IMR-90 (cell line): ENCODE data around the gene HAND2. TPM values are rescaled to one million over a fixed set of nuclear protein-coding genes. Genes with fewer than 3 reads are reported as not detected.

Experiments used
- ATAC-seq: fragments of 200-7000 bp; cut with Tn5 transposase; 2 replicates; pipeline ENCODE4 v1.9.1; 2020; ENCODE audit warnings: low read depth, mild to moderate bottlenecking, moderate library complexity
- BruUV-seq: library from RNA; stranded (reverse); fragments of 400-500 nt; replicated peaks from 2 replicates; lab custom pipeline; 2021; lab: Mats Ljungman, UMichigan
- CTCF ChIA-PET: fragments of 300-600 bp; formaldehyde crosslinking; extraction: SDS; loops from one replicate; lab custom pipeline; 2021; ENCODE audit warnings: antibody characterized with exemption; lab: Yijun Ruan, JAX
- POLR2A ChIA-PET: fragments of 300-600 bp; sonication (Branson Sonifier 250); formaldehyde crosslinking; loops from one replicate; lab custom pipeline; 2022; ENCODE audit warnings: antibody characterized with exemption; ENCODE audit not compliant: unreplicated experiment; lab: Charles Lee
- DNase-seq: peaks from one replicate; pipeline ENCODE4 v3.0.0; 2013
- H2AFZ ChIP-seq: replicated peaks from 2 replicates; pipeline ENCODE3; 2013; ENCODE audit warnings: low read length, mild to moderate bottlenecking; ENCODE audit not compliant: poor library complexity
- H2AK5ac ChIP-seq: 2 replicates; pipeline ENCODE4 v1.6.1; 2013; ENCODE audit warnings: low read depth, low read length, inconsistent platforms
- H2AK9ac ChIP-seq: replicated peaks from 2 replicates; pipeline ENCODE3; 2013; ENCODE audit warnings: mild to moderate bottlenecking, low read depth, low read length, moderate library complexity; ENCODE audit not compliant: poor library complexity
- H2BK120ac ChIP-seq: 2 replicates; pipeline ENCODE4 v1.6.1; 2013; ENCODE audit warnings: low read depth, low read length, inconsistent platforms
- H2BK15ac ChIP-seq: 3 replicates; pipeline ENCODE4 v1.6.1; 2013; ENCODE audit warnings: low read depth, low read length, inconsistent platforms
- H2BK20ac ChIP-seq: 2 replicates; pipeline ENCODE4 v1.6.1; 2013; ENCODE audit warnings: low read depth, mild to moderate bottlenecking, inconsistent platforms, low read length, moderate library complexity
- H2BK5ac ChIP-seq: 2 replicates; pipeline ENCODE4 v1.6.1; 2013; ENCODE audit warnings: mild to moderate bottlenecking, low read depth, low read length, inconsistent platforms; ENCODE audit not compliant: poor library complexity, severe bottlenecking
- H3K14ac ChIP-seq: replicated peaks from 2 replicates; pipeline ENCODE4 v1.6.1; 2013; ENCODE audit warnings: low read depth, low read length, inconsistent platforms
- H3K18ac ChIP-seq: 2 replicates; pipeline ENCODE4 v1.6.1; 2013; ENCODE audit warnings: low read depth, low read length, control low read depth
- H3K23ac ChIP-seq: 2 replicates; pipeline ENCODE4 v1.6.1; 2013; ENCODE audit warnings: low read depth, low read length, inconsistent platforms
- H3K27ac ChIP-seq: 2 replicates; pipeline ENCODE4 v1.5.1; 2013; ENCODE audit warnings: mild to moderate bottlenecking, control low read depth, low read length; ENCODE audit not compliant: insufficient read depth
- H3K27me3 ChIP-seq: 2 replicates; pipeline ENCODE4 v1.6.1; 2013; ENCODE audit warnings: low read length; ENCODE audit not compliant: control insufficient read depth, insufficient read depth
- H3K36me3 ChIP-seq: 2 replicates; pipeline ENCODE4 v1.6.1; 2013; ENCODE audit warnings: low read length, mixed read lengths; ENCODE audit not compliant: control insufficient read depth, insufficient read depth
- H3K4ac ChIP-seq: 2 replicates; pipeline ENCODE4 v1.6.1; 2013; ENCODE audit warnings: low read depth, low read length, inconsistent platforms
- H3K4me1 ChIP-seq: 2 replicates; pipeline ENCODE4 v1.6.1; 2013; ENCODE audit warnings: low read length, mixed read lengths; ENCODE audit not compliant: control insufficient read depth, insufficient read depth
- H3K4me2 ChIP-seq: 2 replicates; pipeline ENCODE4 v1.6.1; 2013; ENCODE audit warnings: low read depth, mild to moderate bottlenecking, control low read depth, low read length, moderate library complexity
- H3K4me3 ChIP-seq: 2 replicates; pipeline ENCODE4 v1.5.1; 2013; ENCODE audit warnings: low read depth, mild to moderate bottlenecking, control low read depth, low read length, moderate library complexity; ENCODE audit not compliant: insufficient read depth
- H3K56ac ChIP-seq: 2 replicates; pipeline ENCODE4 v1.6.1; 2013; ENCODE audit warnings: low read length, inconsistent platforms; ENCODE audit not compliant: insufficient read depth; ENCODE audit errors: extremely low read depth
- H3K79me1 ChIP-seq, 2 experiments: 2 replicates each; pipeline ENCODE4 v1.6.1; 2013; ENCODE audit warnings: low read length in 2 of 2, inconsistent platforms in 1 of 2, low read depth in 1 of 2
- H3K9ac ChIP-seq: 2 replicates; pipeline ENCODE4 v1.6.1; 2013; ENCODE audit warnings: low read depth, low read length, control low read depth
- H3K9me1 ChIP-seq: 2 replicates; pipeline ENCODE4 v1.6.1; 2013; ENCODE audit warnings: low read length, inconsistent platforms; ENCODE audit not compliant: insufficient read depth
- H3K9me3 ChIP-seq: 2 replicates; pipeline ENCODE4 v1.6.1; 2013; ENCODE audit warnings: low read length; ENCODE audit not compliant: control insufficient read depth, insufficient read depth
- H4K20me1 ChIP-seq: 2 replicates; pipeline ENCODE4 v1.6.1; 2013; ENCODE audit warnings: low read length, inconsistent platforms; ENCODE audit not compliant: insufficient read depth
- H4K5ac ChIP-seq: 2 replicates; pipeline ENCODE4 v1.6.1; 2013; ENCODE audit warnings: mild to moderate bottlenecking, low read depth, low read length, control low read depth
- H4K8ac ChIP-seq, 2 experiments: 2 replicates each; pipeline ENCODE4 v1.6.1; 2013; ENCODE audit warnings: low read depth in 2 of 2, low read length in 2 of 2, control low read depth in 1 of 2, inconsistent platforms in 1 of 2
- H4K91ac ChIP-seq: 2 replicates; pipeline ENCODE4 v1.6.1; 2013; ENCODE audit warnings: low read depth, low read length, inconsistent platforms; ENCODE audit not compliant: insufficient read depth
- CHD1 ChIP-seq: IDR thresholded peaks from 2 replicates; pipeline ENCODE4 v1.6.1; 2012; ENCODE audit warnings: low read depth, low read length, improper control_type of control experiment
- MAZ ChIP-seq: IDR thresholded peaks from 2 replicates; pipeline ENCODE4 v1.6.1; 2012; ENCODE audit warnings: low read depth, mild to moderate bottlenecking, low read length, improper control_type of control experiment, moderate library complexity, borderline replicate concordance
- MXI1 ChIP-seq: IDR thresholded peaks from 2 replicates; pipeline ENCODE4 v1.6.1; 2012; ENCODE audit warnings: low read depth, mild to moderate bottlenecking, low read length, moderate library complexity, borderline replicate concordance
- NFE2L2 ChIP-seq: fragments of 150-350 bp; IDR thresholded peaks from 2 replicates; pipeline ENCODE4 v1.6.1; 2016; ENCODE audit warnings: low read depth, mild to moderate bottlenecking, low read length
- SMC3 ChIP-seq: fragments of 150-350 bp; IDR thresholded peaks from 2 replicates; pipeline ENCODE4 v1.6.1; 2016; ENCODE audit warnings: low read depth, mild to moderate bottlenecking, antibody characterized with exemption, low read length, moderate library complexity
- WGBS, 2 experiments: methylation state at CpG; one replicate each; pipeline versions ENCODE4 v1.1.5 to v1.1.7; 2013; ENCODE audit warnings: missing lambda C conversion rate in 2 of 2; ENCODE audit not compliant: insufficient read length in 1 of 2; ENCODE audit errors: extremely low coverage in 2 of 2; 5-methylcytosine and 5-hydroxymethylcytosine counted together
- dilution Hi-C: fragments of 300-500 bp; cut with HindIII; formaldehyde crosslinking; loops from one replicate; pipeline ENCODE4 v1.14.3; 2018; ENCODE audit warnings: low sequenced_read_pairs; ENCODE audit not compliant: unreplicated experiment
- in situ Hi-C: fragments of 300-500 bp; cut with MboI; formaldehyde crosslinking; loops from 3 replicates; pipeline ENCODE4 v1.14.3; 2019; ENCODE audit warnings: low sequenced_read_pairs, inconsistent platforms, mixed read lengths
- intact Hi-C: fragments of 100-400 bp; cut with micrococcal nuclease; formaldehyde crosslinking; loops from 2 replicates; pipeline ENCODE4 v1.10.0; 2022
- polyA plus RNA-seq, 3 experiments: library from polyadenylated mRNA; depleted of rRNA; stranded (reverse); fragments of >200 nt; gene quantifications; 2 replicates each; pipeline ENCODE4 v1.2.3, GENCODE V29; 2012; ENCODE audit warnings: low replicate concordance in 1 of 3
- total RNA-seq: library from RNA; depleted of rRNA; stranded (reverse); fragments of >200 nt; gene quantifications from 2 replicates; pipeline ENCODE4 v1.2.3, GENCODE V29; 2012
- TF ChIP-seq, protein P1 (sequence below): fragments of 150-350 bp; IDR thresholded peaks from 2 replicates; pipeline ENCODE4 v1.6.1; 2016; ENCODE audit warnings: low read depth, mild to moderate bottlenecking, low read length, moderate library complexity, borderline replicate concordance
- TF ChIP-seq, protein P2 (sequence below): conservative IDR thresholded peaks from 2 replicates; pipeline ENCODE4 v1.5.1; 2012; ENCODE audit warnings: mild to moderate bottlenecking, low read depth, low read length, improper control_type of control experiment
- TF ChIP-seq, protein P3 (sequence below): fragments of 150-350 bp; IDR thresholded peaks from 2 replicates; pipeline ENCODE4 v1.6.1; 2017; ENCODE audit warnings: mild to moderate bottlenecking, antibody characterized with exemption, low read length, low read depth

Gene HAND2
- total and polyA plus RNA-seq, 2 of the 4 experiments (the other 2 are of a cell fraction), result 0.36 to 0.97 TPM

DNA sequence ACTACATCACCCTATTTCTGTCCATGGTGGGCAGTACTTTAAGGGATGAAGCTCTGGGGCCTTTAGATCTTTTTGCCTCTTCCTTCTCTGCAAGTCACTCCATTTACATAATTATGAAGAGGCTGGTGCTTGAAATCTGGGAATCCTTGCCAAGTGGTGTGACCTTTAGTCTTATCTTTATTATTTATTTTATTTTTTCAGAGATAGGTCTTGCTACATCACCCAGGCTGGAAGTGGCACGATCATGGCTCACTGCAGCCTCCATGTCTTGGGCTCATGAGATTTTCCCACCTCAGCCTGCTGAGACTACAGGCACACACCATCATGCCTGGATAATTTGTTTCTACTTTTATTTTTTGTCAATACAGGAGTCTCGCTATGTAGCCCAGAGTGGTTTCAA, 34.4 kb upstream of the HAND2 start:
- Histone ChIP-seq H3K36me3 (no peaks in the 10 kb centered on the region), H4K8ac (no peak overlapping the region), H3K79me1 (no peaks in the 10 kb centered on the region), H3K23ac (no peak overlapping the region), H3K9ac (no peak overlapping the region), H3K27ac (no peak overlapping the region), H3K4ac (no peak overlapping the region), H3K4me1 (no peaks in the 10 kb centered on the region), H3K9me3 (no peaks in the 10 kb centered on the region), H2BK5ac (no peak overlapping the region), H4K91ac (no peak overlapping the region), H3K4me3 (no peak overlapping the region), H3K14ac (no peak overlapping the region), H2AFZ (no peak overlapping the region), H2BK20ac (no peak overlapping the region), H3K18ac (no peak overlapping the region), H3K9me1 (no peaks in the 10 kb centered on the region), H3K56ac (no peak overlapping the region), H4K5ac (no peak overlapping the region), H2AK9ac (no peak overlapping the region), H2BK15ac (no peak overlapping the region), H4K20me1 (no peaks in the 10 kb centered on the region), H2AK5ac (no peak overlapping the region), H3K4me2 (no peak overlapping the region), H2BK120ac (no peak overlapping the region), H3K27me3 (peaks cover 1% of the 10 kb centered on the region; the same call in 1 of the 2 replicates)
- dilution Hi-C loops (no loop called here), intact Hi-C loops (no loop called here), in situ Hi-C loops (no loop called here)
- WGBS, 2 experiments, result no CpG with 5 or more reads among the region's 2 CpGs
- BruUV-seq, result no TSS peak
- ATAC-seq (no peak), DNase-seq (no peak)
- ChIA-PET POLR2A (no interaction called here), CTCF (no interaction called here)
- TF ChIP-seq SMC3, result no peak
- TF ChIP-seq MXI1, result no peak
- no peak for TF ChIP-seq MAZ
- TF ChIP-seq, protein P1, sequence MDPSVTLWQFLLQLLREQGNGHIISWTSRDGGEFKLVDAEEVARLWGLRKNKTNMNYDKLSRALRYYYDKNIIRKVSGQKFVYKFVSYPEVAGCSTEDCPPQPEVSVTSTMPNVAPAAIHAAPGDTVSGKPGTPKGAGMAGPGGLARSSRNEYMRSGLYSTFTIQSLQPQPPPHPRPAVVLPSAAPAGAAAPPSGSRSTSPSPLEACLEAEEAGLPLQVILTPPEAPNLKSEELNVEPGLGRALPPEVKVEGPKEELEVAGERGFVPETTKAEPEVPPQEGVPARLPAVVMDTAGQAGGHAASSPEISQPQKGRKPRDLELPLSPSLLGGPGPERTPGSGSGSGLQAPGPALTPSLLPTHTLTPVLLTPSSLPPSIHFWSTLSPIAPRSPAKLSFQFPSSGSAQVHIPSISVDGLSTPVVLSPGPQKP, result no peak
- TF ChIP-seq, protein P2, sequence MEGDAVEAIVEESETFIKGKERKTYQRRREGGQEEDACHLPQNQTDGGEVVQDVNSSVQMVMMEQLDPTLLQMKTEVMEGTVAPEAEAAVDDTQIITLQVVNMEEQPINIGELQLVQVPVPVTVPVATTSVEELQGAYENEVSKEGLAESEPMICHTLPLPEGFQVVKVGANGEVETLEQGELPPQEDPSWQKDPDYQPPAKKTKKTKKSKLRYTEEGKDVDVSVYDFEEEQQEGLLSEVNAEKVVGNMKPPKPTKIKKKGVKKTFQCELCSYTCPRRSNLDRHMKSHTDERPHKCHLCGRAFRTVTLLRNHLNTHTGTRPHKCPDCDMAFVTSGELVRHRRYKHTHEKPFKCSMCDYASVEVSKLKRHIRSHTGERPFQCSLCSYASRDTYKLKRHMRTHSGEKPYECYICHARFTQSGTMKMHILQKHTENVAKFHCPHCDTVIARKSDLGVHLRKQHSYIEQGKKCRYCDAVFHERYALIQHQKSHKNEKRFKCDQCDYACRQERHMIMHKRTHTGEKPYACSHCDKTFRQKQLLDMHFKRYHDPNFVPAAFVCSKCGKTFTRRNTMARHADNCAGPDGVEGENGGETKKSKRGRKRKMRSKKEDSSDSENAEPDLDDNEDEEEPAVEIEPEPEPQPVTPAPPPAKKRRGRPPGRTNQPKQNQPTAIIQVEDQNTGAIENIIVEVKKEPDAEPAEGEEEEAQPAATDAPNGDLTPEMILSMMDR, result no peak
- TF ChIP-seq, protein P3, sequence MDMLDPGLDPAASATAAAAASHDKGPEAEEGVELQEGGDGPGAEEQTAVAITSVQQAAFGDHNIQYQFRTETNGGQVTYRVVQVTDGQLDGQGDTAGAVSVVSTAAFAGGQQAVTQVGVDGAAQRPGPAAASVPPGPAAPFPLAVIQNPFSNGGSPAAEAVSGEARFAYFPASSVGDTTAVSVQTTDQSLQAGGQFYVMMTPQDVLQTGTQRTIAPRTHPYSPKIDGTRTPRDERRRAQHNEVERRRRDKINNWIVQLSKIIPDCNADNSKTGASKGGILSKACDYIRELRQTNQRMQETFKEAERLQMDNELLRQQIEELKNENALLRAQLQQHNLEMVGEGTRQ, result no peak
- no peak for TF ChIP-seq NFE2L2
- no peak for TF ChIP-seq CHD1
